Liver (tissue), 9 donors: ENCODE results near the gene PGAM5. TPM values are rescaled to one million over a fixed set of nuclear protein-coding genes. Genes with fewer than 3 reads are reported as not detected.

ENCODE experiments used
- DNase-seq: peaks from one replicate; pipeline ENCODE4 v3.0.0-alpha.2; 2017; ENCODE audit warnings: low spot score
- H3K27ac ChIP-seq, 2 donors: one replicate each; pipeline ENCODE4 v1.7.0; 2013; ENCODE audit warnings: inconsistent platforms in 2 of 2, low read length in 2 of 2, control low read depth in 1 of 2, low read depth in 1 of 2, mild to moderate bottlenecking in 1 of 2
- H3K27me3 ChIP-seq, 4 donors: one replicate each; pipeline versions ENCODE4 v1.6.1 to v1.7.0; 2013; ENCODE audit warnings: low read length in 3 of 4, inconsistent platforms in 1 of 4, mild to moderate bottlenecking in 1 of 4, moderate library complexity in 1 of 4; ENCODE audit not compliant: control insufficient read depth in 4 of 4, insufficient read depth in 4 of 4
- H3K36me3 ChIP-seq, 4 donors: one replicate each; pipeline versions ENCODE4 v1.6.1 to v1.7.0; 2013; ENCODE audit warnings: low read length in 3 of 4, mild to moderate bottlenecking in 3 of 4, low read depth in 1 of 4, moderate library complexity in 1 of 4; ENCODE audit not compliant: control insufficient read depth in 4 of 4, insufficient read depth in 3 of 4
- H3K4me1 ChIP-seq, 4 donors: one replicate each; pipeline versions ENCODE4 v1.6.1 to v1.7.0; 2013; ENCODE audit warnings: low read length in 3 of 4, mild to moderate bottlenecking in 3 of 4, moderate library complexity in 1 of 4; ENCODE audit not compliant: control insufficient read depth in 4 of 4, insufficient read depth in 4 of 4
- H3K4me3 ChIP-seq, 3 donors: one replicate each; pipeline versions ENCODE4 v1.6.1 to v1.7.0; 2013; ENCODE audit warnings: low read length in 3 of 3, control low read depth in 1 of 3, low read depth in 1 of 3, mild to moderate bottlenecking in 1 of 3
- H3K9ac ChIP-seq, 2 donors: one replicate each; pipeline ENCODE4 v1.7.0; 2013; ENCODE audit warnings: low read length in 2 of 2, mild to moderate bottlenecking in 2 of 2, moderate library complexity in 2 of 2, control low read depth in 1 of 2, low read depth in 1 of 2
- H3K9me3 ChIP-seq, 4 donors: one replicate each; pipeline versions ENCODE4 v1.6.1 to v1.7.0; 2013; ENCODE audit warnings: low read length in 3 of 4; ENCODE audit not compliant: control insufficient read depth in 4 of 4
- ATF3 ChIP-seq: IDR thresholded peaks from 2 replicates; pipeline ENCODE4 v1.6.1; 2016; ENCODE audit warnings: antibody characterized with exemption
- EGR1 ChIP-seq, 2 donors: IDR thresholded peaks; 2 replicates each; pipeline ENCODE4 v1.6.1; 2016 to 2018; ENCODE audit warnings: antibody characterized with exemption in 2 of 2, low read depth in 2 of 2
- FOXA2 ChIP-seq: IDR thresholded peaks from 2 replicates; pipeline ENCODE4 v1.6.1; 2016; ENCODE audit warnings: antibody characterized with exemption
- GABPA ChIP-seq, 2 donors: IDR thresholded peaks in 1 of 2; conservative IDR thresholded peaks in 1 of 2; 2 replicates each; pipeline ENCODE4 v1.6.1; 2016; ENCODE audit warnings: antibody characterized with exemption in 2 of 2, mild to moderate bottlenecking in 1 of 2, moderate library complexity in 1 of 2
- HNF4A ChIP-seq, 2 donors: conservative IDR thresholded peaks; 2 replicates each; pipeline ENCODE4 v1.6.1; 2016; ENCODE audit warnings: antibody characterized with exemption in 2 of 2, mild to moderate bottlenecking in 2 of 2
- HNF4G ChIP-seq: IDR thresholded peaks from 2 replicates; pipeline ENCODE4 v1.6.1; 2016; ENCODE audit warnings: antibody characterized with exemption
- JUND ChIP-seq, 2 donors: IDR thresholded peaks; 2 replicates each; pipeline ENCODE4 v1.6.1; 2016; ENCODE audit warnings: antibody characterized with exemption in 2 of 2
- MAX ChIP-seq: IDR thresholded peaks from 2 replicates; pipeline ENCODE4 v1.6.1; 2016; ENCODE audit warnings: antibody characterized with exemption
- NR2F2 ChIP-seq: IDR thresholded peaks from 2 replicates; pipeline ENCODE4 v1.6.1; 2016; ENCODE audit warnings: antibody characterized with exemption
- RAD21 ChIP-seq, 2 donors: IDR thresholded peaks; 2 replicates each; pipeline ENCODE4 v1.6.1; 2016; ENCODE audit warnings: antibody characterized with exemption in 2 of 2, mild to moderate bottlenecking in 2 of 2
- REST ChIP-seq: IDR thresholded peaks from 2 replicates; pipeline ENCODE4 v1.6.1; 2016; ENCODE audit warnings: antibody characterized with exemption, mild to moderate bottlenecking
- RXRA ChIP-seq, 2 donors: IDR thresholded peaks; 2 replicates each; pipeline ENCODE4 v1.6.1; 2017 to 2018; ENCODE audit warnings: antibody characterized with exemption in 2 of 2, mild to moderate bottlenecking in 1 of 2
- YY1 ChIP-seq: IDR thresholded peaks from 2 replicates; pipeline ENCODE4 v1.6.1; 2016; ENCODE audit warnings: antibody characterized with exemption, mild to moderate bottlenecking
- ZBTB33 ChIP-seq: IDR thresholded peaks from 2 replicates; pipeline ENCODE4 v1.6.1; 2016; ENCODE audit warnings: antibody characterized with exemption
- WGBS: extraction: QIAGEN DNeasy Blood & Tissue Kit; methylation state at CpG from one replicate; pipeline ENCODE4 v1.1.7; 2013; 5-methylcytosine and 5-hydroxymethylcytosine counted together
- polyA plus RNA-seq, 2 donors: library from polyadenylated mRNA; stranded (reverse) in 1 of 2; unstranded in 1 of 2; fragments of 200-250 nt in 1 of 2; fragments of >200 nt in 1 of 2; fragmentation: Nextera tagmentation in 1 of 2; extraction: Ambion mirVana in 1 of 2; gene quantifications; one replicate each; pipeline versions ENCODE4 v1.2.1 to v1.2.3, GENCODE V29; 2013 to 2015
- total RNA-seq, 2 donors: library from RNA; depleted of rRNA; stranded (reverse); fragments of >200 nt; gene quantifications; one replicate each; pipeline ENCODE4 v1.2.3, GENCODE V29; 2014
- donor health status: healthy.
- donor health status: healthy.
- donor health status: healthy.
- donor health status: healthy.
- donor health status: healthy.

Gene PGAM5
- total and polyA plus RNA-seq, 4 donors: 6.3 to 34.0 (median 22.2) TPM

- 96% methylated on average over 27 of the region's 27 CpGs for WGBS
These were observed 37.1 kb upstream of the PGAM5 start for GRCh38 chr12:132673288-132674179.

GRCh38 chr12:132674561-132674960 is 36.1 kb upstream of the PGAM5 start:
- Histone ChIP-seq H3K27me3 (no peaks in the 10 kb centered on the region), H3K9me3 (no peaks in the 10 kb centered on the region), H3K36me3 (peaks cover 6 to 40% (median 29%) of the 10 kb centered on the region in 4 donors), H3K9ac (no peak overlapping the region), H3K4me3 (no peak overlapping the region), H3K4me1 (peaks cover 9 to 23% (median 19%) of the 10 kb centered on the region in 4 donors), H3K27ac (no peak overlapping the region)
- no peak for DNase-seq
- 97% methylated on average over 5 of the region's 5 CpGs for WGBS
- TF ChIP-seq HNF4G (no peak), REST (no peak), MAX (no peak), FOXA2 (no peak)

More at GRCh38 chr12:132673288-132674179, 37.1 kb upstream of the PGAM5 start:
- Histone ChIP-seq H3K4me3 (no peak overlapping the region), H3K36me3 (peaks cover 8 to 43% (median 23%) of the 10 kb centered on the region in 4 donors), H3K27me3 (no peaks in the 10 kb centered on the region), H3K4me1 (peaks cover 9 to 23% (median 19%) of the 10 kb centered on the region in 4 donors), H3K27ac (peak overlapping the region; percentile 55 to 82), H3K9ac (no peak overlapping the region), H3K9me3 (no peaks in the 10 kb centered on the region)
- no peak for DNase-seq
- TF ChIP-seq GABPA (IDR thresholded peaks at IDR 0.05 in 1 of 2, conservative IDR thresholded peaks at IDR 0.05 in 1 of 2): no peak

- H3K4me3 ChIP-seq: no peak overlapping the region
- no peak for TF ChIP-seq RAD21 (IDR thresholded peaks at IDR 0.05)
- TF ChIP-seq FOXA2: no peak
- no peak for TF ChIP-seq EGR1 (IDR thresholded peaks at IDR 0.05; ENCODE audit: low read depth in 2 of 2)
- TF ChIP-seq HNF4A (conservative IDR thresholded peaks at IDR 0.05): no peak
- TF ChIP-seq ZBTB33: no peak
- no peak for TF ChIP-seq REST
- no peak for TF ChIP-seq JUND (IDR thresholded peaks at IDR 0.05)
- TF ChIP-seq ATF3: no peak
- no peak for TF ChIP-seq HNF4G
- TF ChIP-seq YY1: no peak
- TF ChIP-seq RXRA (IDR thresholded peaks at IDR 0.05): no peak
- TF ChIP-seq NR2F2: no peak
- no peak for DNase-seq
- no peak overlapping the region for H3K9ac ChIP-seq
- H3K9me3 ChIP-seq: no peaks in the 10 kb centered on the region
- no peak overlapping the region for H3K27ac ChIP-seq
- peaks cover 9 to 23% (median 19%) of the 10 kb centered on the region in 4 donors for H3K4me1 ChIP-seq
- 97% methylated on average over 14 of the region's 14 CpGs for WGBS
- no peaks in the 10 kb centered on the region for H3K27me3 ChIP-seq
- peaks cover 6 to 38% (median 28%) of the 10 kb centered on the region in 4 donors for H3K36me3 ChIP-seq
These were observed 34.7 kb upstream of the PGAM5 start for GRCh38 chr12:132675757-132676432.
